Measurements from ENCODE around the gene NR1D2. TPM values are rescaled to one million over a fixed set of nuclear protein-coding genes. Genes with fewer than 3 reads are reported as not detected.

Gene NR1D2
- total and polyA plus RNA-seq, 2 donors = 8.2 to 12.7 TPM

DNA sequence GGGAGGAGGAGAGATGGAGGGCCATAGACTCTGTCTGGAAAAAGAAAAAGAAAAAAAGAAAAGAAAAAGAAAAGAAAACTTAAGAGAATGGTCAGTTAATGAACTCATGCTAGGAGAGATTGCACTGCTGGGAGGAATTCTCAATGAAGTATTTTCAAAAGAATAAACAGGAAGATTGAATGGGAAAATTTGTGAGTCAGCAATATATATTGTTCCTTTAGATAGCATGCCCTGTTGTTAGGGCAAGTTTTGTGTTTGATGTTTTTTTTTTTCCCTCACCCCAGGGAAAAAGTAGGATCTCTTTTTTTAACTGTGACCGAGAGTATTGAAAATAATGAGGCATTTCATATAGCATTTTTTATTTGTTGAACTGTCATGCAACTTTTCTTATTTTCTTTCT, 7.8 kb upstream of the NR1D2 start:
- no peak overlapping the region for H3K4me3 ChIP-seq (ENCODE audit: low read length in 2 of 2)
- WGBS = 96% methylated on average over 1 of the region's 1 CpG
- no peaks in the 10 kb centered on the region for H3K9me3 ChIP-seq (ENCODE audit: control insufficient read depth in 2 of 2, insufficient read depth in 1 of 2, low read length in 1 of 2)
- no peaks in the 10 kb centered on the region for H3K4me1 ChIP-seq (ENCODE audit: control insufficient read depth in 2 of 2, insufficient read depth in 2 of 2, low read length in 2 of 2)
- H3K27ac ChIP-seq (ENCODE audit: low read depth in 1 of 2, low read length in 1 of 2) = no peak overlapping the region
- DNase-seq (ENCODE audit: low read depth in 6 of 9, low spot score in 9 of 9) = no peak
- no peaks in the 10 kb centered on the region for H3K27me3 ChIP-seq (ENCODE audit: control insufficient read depth in 2 of 2, insufficient read depth in 1 of 2, low read length in 1 of 2)
- no peaks in the 10 kb centered on the region for H3K36me3 ChIP-seq (ENCODE audit: control insufficient read depth in 2 of 2, insufficient read depth in 2 of 2, low read length in 1 of 2)

DNA sequence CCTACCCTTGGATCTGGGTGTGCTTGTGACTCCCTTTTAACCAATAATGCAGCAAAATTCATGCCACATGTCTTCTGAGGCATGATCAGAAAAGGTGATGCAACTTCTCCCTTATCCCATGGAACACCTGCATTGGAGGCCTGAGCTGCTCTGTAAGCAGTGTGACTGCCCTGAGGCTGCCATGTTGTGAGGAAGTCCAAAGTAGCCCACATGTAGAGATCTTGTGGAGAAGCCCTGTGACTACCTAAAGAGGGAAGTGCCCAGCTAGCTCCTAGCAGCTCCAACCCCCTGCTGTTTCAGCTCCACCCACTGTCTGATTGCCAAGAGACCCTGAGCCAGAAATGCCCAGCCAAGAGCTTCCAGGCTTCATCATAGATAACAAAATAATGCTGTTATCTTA, 6.4 kb upstream of the NR1D2 start:
- Histone ChIP-seq H3K4me3 (ENCODE audit: low read length in 2 of 2) (no peak overlapping the region), H3K4me1 (ENCODE audit: control insufficient read depth in 2 of 2, insufficient read depth in 2 of 2, low read length in 2 of 2) (no peaks in the 10 kb centered on the region)
- DNase-seq (ENCODE audit: low read depth in 6 of 9, low spot score in 9 of 9) = no peak

DNA sequence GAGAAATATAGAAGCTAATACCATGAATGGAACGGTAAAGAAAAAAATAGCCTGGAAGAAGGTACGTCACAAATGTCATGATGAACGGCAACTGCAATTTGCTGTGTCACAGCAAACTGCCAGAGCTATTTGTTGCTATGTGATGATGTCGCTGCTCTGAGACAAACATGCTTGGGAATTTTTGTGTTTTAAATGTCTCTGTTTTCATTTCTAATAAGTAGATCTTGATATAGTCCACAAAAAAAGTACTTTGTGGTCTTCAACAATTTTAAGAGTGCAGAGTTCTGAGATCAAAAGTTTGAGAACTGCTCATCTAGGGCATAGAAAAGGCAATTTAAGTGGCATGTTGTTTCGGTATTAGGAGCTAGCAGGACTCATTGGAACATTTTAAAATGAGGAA, 4.3 kb upstream of the NR1D2 start:
- Histone ChIP-seq H3K27ac (ENCODE audit: low read depth in 1 of 2, low read length in 1 of 2) (no peak overlapping the region), H3K36me3 (ENCODE audit: control insufficient read depth in 2 of 2, insufficient read depth in 2 of 2, low read length in 1 of 2) (no peaks in the 10 kb centered on the region), H3K4me3 (ENCODE audit: low read length in 2 of 2) (no peak overlapping the region), H3K27me3 (ENCODE audit: control insufficient read depth in 2 of 2, insufficient read depth in 1 of 2, low read length in 1 of 2) (peaks cover 12 to 17% of the 10 kb centered on the region in 2 donors), H3K9me3 (ENCODE audit: control insufficient read depth in 2 of 2, insufficient read depth in 1 of 2, low read length in 1 of 2) (no peaks in the 10 kb centered on the region), H3K4me1 (ENCODE audit: control insufficient read depth in 2 of 2, insufficient read depth in 2 of 2, low read length in 2 of 2) (peaks cover 0 to 6% of the 10 kb centered on the region in 2 donors)
- DNase-seq (ENCODE audit: low read depth in 6 of 9, low spot score in 9 of 9) = no peak
- 93% methylated on average over 5 of the region's 5 CpGs for WGBS

More for the DNA sequence above, 6.4 kb upstream of the NR1D2 start:
- H3K27me3 ChIP-seq (ENCODE audit: control insufficient read depth in 2 of 2, insufficient read depth in 1 of 2, low read length in 1 of 2) = peaks cover 3 to 7% of the 10 kb centered on the region in 2 donors
- H3K9me3 ChIP-seq (ENCODE audit: control insufficient read depth in 2 of 2, insufficient read depth in 1 of 2, low read length in 1 of 2) = no peaks in the 10 kb centered on the region
- no peak overlapping the region for H3K27ac ChIP-seq (ENCODE audit: low read depth in 1 of 2, low read length in 1 of 2)
- no peaks in the 10 kb centered on the region for H3K36me3 ChIP-seq (ENCODE audit: control insufficient read depth in 2 of 2, insufficient read depth in 2 of 2, low read length in 1 of 2)

DNA sequence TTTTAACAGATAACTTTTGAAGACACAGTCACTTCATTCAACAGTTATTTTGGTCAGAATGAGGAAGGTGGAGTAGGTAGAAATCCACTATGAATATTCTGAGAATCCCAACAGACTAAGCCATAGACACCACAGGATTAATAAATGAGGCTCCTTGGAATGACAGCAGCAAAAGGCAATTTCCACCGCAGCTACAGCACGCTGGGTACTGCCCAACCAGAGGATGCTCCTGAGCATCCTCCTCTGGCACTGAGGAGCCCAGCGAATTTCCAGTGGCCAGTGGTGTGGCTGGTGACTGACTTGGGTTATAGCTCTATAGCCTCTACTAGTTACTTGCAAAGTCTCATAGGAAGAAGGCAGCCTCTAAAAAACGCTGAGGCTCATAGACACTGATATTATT, 3.6 kb upstream of the NR1D2 start:
- DNase-seq (ENCODE audit: low read depth in 6 of 9, low spot score in 9 of 9) = no peak
- Histone ChIP-seq H3K9me3 (ENCODE audit: control insufficient read depth in 2 of 2, insufficient read depth in 1 of 2, low read length in 1 of 2) (no peaks in the 10 kb centered on the region), H3K36me3 (ENCODE audit: control insufficient read depth in 2 of 2, insufficient read depth in 2 of 2, low read length in 1 of 2) (no peaks in the 10 kb centered on the region), H3K4me1 (ENCODE audit: control insufficient read depth in 2 of 2, insufficient read depth in 2 of 2, low read length in 2 of 2) (peaks cover 0 to 9% of the 10 kb centered on the region in 2 donors), H3K27me3 (ENCODE audit: control insufficient read depth in 2 of 2, insufficient read depth in 1 of 2, low read length in 1 of 2) (peaks cover 12 to 19% of the 10 kb centered on the region in 2 donors), H3K4me3 (ENCODE audit: low read length in 2 of 2) (no peak overlapping the region), H3K27ac (ENCODE audit: low read depth in 1 of 2, low read length in 1 of 2) (no peak overlapping the region)
- 97% methylated on average over 4 of the region's 4 CpGs for WGBS

DNA sequence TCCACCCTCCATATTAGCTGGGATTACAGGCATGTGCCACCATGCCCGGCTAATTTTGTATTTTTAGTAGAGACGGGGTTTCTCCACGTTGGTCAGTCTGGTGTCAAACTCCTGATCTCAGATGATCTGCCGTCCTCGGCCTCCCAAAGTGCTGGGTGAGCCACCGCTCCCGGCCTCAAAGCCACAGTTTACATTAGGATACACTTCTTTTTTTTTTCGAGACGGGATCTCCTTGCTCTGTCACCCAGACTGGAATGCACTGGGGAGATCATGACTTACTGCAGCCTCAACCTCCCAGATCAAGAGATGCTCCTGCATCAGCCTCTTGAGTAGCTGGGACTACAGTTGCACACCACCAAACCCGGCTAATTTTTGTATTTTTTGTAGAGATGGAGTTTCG, 2.5 kb upstream of the NR1D2 start:
- H3K9me3 ChIP-seq (ENCODE audit: control insufficient read depth in 2 of 2, insufficient read depth in 1 of 2, low read length in 1 of 2) = no peaks in the 10 kb centered on the region
- H3K4me3 ChIP-seq (ENCODE audit: low read length in 2 of 2) = no peak overlapping the region
- 96% methylated on average over 11 of the region's 11 CpGs for WGBS
- peaks cover 12 to 19% of the 10 kb centered on the region in 2 donors for H3K27me3 ChIP-seq (ENCODE audit: control insufficient read depth in 2 of 2, insufficient read depth in 1 of 2, low read length in 1 of 2)
- peaks cover 5 to 13% of the 10 kb centered on the region in 2 donors for H3K4me1 ChIP-seq (ENCODE audit: control insufficient read depth in 2 of 2, insufficient read depth in 2 of 2, low read length in 2 of 2)
- DNase-seq (ENCODE audit: low read depth in 6 of 9, low spot score in 9 of 9) = no peak
- no peaks in the 10 kb centered on the region for H3K36me3 ChIP-seq (ENCODE audit: control insufficient read depth in 2 of 2, insufficient read depth in 2 of 2, low read length in 1 of 2)
- H3K27ac ChIP-seq (ENCODE audit: low read depth in 1 of 2, low read length in 1 of 2) = no peak overlapping the region

DNA sequence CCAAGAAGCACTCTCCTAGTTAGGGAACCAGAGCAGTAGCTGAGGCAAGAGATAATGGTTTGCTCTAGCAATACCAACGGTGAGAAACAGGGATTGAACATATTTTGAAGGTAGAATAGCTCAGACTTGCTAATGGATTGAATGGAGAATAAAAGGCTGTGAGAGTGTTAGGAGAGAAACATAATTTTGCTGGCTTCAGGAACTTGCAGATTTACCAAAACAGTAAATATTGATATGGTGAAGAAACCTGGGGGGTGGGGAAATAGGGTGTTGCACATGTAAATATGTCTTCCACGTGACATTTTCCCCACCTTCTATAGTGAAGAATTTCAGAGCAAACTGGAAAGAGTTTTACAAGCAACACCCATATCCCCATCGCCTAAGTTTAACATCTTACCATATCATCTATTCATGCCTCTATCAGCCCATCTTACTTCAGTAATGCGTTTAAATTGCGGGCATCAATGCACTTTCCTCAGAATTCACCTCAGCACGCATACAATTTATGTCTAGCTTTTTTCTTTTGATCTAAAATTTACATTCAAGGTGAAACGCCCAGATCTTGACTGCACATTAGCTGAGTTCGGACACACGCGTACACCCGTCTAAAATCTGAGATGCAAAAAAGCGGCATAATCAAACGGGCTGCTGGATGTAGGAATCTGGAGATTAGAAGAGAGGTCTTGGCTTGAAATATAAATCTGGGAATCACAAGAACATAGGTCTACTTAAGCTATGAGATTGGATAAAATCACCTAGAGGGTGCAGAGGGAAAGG, 891 bp upstream of the NR1D2 start:
- Histone ChIP-seq H3K36me3 (ENCODE audit: control insufficient read depth in 2 of 2, insufficient read depth in 2 of 2, low read length in 1 of 2) (no peaks in the 10 kb centered on the region), H3K27ac (ENCODE audit: low read depth in 1 of 2, low read length in 1 of 2) (no peak overlapping the region), H3K4me1 (ENCODE audit: control insufficient read depth in 2 of 2, insufficient read depth in 2 of 2, low read length in 2 of 2) (peaks cover 5 to 13% of the 10 kb centered on the region in 2 donors), H3K4me3 (ENCODE audit: low read length in 2 of 2) (peak overlapping the region in 1 of 2 donors; percentile 89), H3K9me3 (ENCODE audit: control insufficient read depth in 2 of 2, insufficient read depth in 1 of 2, low read length in 1 of 2) (no peaks in the 10 kb centered on the region), H3K27me3 (ENCODE audit: control insufficient read depth in 2 of 2, insufficient read depth in 1 of 2, low read length in 1 of 2) (peaks cover 12 to 19% of the 10 kb centered on the region in 2 donors)
- WGBS = 20% methylated on average over 13 of the region's 13 CpGs
- DNase-seq (ENCODE audit: low read depth in 6 of 9, low spot score in 9 of 9) = peak in 2 of 9 donors; percentile 37 to 38

DNA sequence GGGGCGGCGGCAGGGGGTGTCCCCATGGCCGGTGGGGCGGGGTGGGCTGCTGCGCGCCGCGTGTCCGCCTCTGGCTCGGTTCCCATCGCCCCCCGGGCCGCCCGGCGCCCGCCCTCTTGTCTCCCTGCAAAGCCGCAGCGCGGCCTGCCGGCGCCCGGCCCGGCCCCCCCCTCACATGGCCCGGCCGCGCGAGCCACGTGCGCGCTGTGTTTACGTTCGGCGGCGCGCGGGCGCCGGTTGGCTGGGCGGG, 502 bp downstream of the NR1D2 start:
- H3K4me3 ChIP-seq (ENCODE audit: low read length in 2 of 2) = peak overlapping the region in 1 of 2 donors; percentile 89
- H3K9me3 ChIP-seq (ENCODE audit: control insufficient read depth in 2 of 2, insufficient read depth in 1 of 2, low read length in 1 of 2) = no peaks in the 10 kb centered on the region
- H3K4me1 ChIP-seq (ENCODE audit: control insufficient read depth in 2 of 2, insufficient read depth in 2 of 2, low read length in 2 of 2) = peaks cover 8 to 13% of the 10 kb centered on the region in 2 donors
- H3K27me3 ChIP-seq (ENCODE audit: control insufficient read depth in 2 of 2, insufficient read depth in 1 of 2, low read length in 1 of 2) = peaks cover 12 to 19% of the 10 kb centered on the region in 2 donors
- under 1% methylated on average over 38 of the region's 39 CpGs for WGBS
- no peaks in the 10 kb centered on the region for H3K36me3 ChIP-seq (ENCODE audit: control insufficient read depth in 2 of 2, insufficient read depth in 2 of 2, low read length in 1 of 2)
- DNase-seq (ENCODE audit: low read depth in 6 of 9, low spot score in 9 of 9) = no peak
- H3K27ac ChIP-seq (ENCODE audit: low read depth in 1 of 2, low read length in 1 of 2) = peak overlapping the region in 1 of 2 donors; percentile 87

DNA sequence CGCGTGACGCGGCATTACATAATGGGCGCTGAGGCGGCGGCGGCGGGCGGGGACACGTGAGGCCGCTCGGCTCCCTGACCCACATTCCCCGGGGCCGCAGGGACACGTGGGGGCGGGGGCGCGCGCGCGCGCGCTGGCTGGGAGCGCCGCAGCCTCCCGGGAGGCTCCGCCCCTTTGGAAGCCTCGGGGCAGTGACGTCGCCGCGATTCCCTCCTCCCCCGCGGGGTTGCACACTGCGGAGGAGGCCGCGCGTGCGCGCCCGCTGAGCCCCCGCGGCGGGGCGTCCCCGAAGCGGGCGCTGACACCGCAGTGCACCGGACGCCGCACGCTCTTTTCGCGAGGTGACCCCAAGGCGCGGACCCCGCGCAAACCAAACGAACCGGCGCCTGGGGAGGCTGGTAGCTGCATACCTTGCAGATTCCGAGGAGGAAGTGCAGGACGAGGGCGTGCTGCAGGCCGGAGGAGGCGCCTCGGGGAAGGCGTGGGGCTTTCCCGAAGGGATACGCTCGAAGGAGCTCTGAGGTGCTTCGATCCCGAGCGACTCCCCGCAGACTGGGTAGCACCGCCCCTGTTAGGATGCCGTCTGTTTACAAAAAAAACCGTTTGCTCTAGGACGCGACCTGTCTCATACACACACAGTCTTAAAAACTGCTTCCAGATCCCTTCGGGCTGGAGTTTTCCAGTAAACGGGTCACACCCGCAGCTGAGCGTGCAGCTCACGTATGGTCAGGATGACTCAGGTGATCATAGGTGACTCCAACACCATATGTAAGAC, 1.0 kb downstream of the NR1D2 start:
- peak overlapping the region; percentile 89 to 90 for H3K4me3 ChIP-seq (ENCODE audit: low read length in 2 of 2)
- WGBS = under 1% methylated on average over 87 of the region's 87 CpGs

DNA sequence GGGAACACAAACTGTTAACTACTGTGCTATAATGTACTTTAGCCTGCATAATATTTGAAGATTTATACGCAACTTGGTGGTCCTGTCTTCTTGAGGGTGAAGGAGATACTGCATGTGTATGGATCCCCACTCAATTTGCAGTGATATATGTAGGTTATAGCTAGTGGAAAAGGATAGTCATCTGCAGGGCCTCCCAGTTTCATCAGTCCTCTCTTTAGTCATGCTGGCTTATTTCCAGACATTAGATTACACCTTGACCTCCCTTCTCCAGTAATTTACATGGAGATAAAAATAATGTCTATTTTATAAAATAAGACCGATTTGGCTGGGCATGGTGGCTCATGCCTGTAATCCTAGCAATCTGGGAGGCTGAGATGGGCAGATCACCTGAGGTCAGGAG, 3.7 kb downstream of the NR1D2 start:
- Histone ChIP-seq H3K4me1 (ENCODE audit: control insufficient read depth in 2 of 2, insufficient read depth in 2 of 2, low read length in 2 of 2) (peaks cover 8 to 13% of the 10 kb centered on the region in 2 donors), H3K27ac (ENCODE audit: low read depth in 1 of 2, low read length in 1 of 2) (no peak overlapping the region), H3K27me3 (ENCODE audit: control insufficient read depth in 2 of 2, insufficient read depth in 1 of 2, low read length in 1 of 2) (peaks cover 9 to 12% of the 10 kb centered on the region in 2 donors), H3K9me3 (ENCODE audit: control insufficient read depth in 2 of 2, insufficient read depth in 1 of 2, low read length in 1 of 2) (no peaks in the 10 kb centered on the region), H3K4me3 (ENCODE audit: low read length in 2 of 2) (no peak overlapping the region), H3K36me3 (ENCODE audit: control insufficient read depth in 2 of 2, insufficient read depth in 2 of 2, low read length in 1 of 2) (no peaks in the 10 kb centered on the region)
- DNase-seq (ENCODE audit: low read depth in 6 of 9, low spot score in 9 of 9) = no peak
- 98% methylated on average over 2 of the region's 2 CpGs for WGBS

More for the DNA sequence above, 1.0 kb downstream of the NR1D2 start:
- Histone ChIP-seq H3K9me3 (ENCODE audit: control insufficient read depth in 2 of 2, insufficient read depth in 1 of 2, low read length in 1 of 2) (no peaks in the 10 kb centered on the region), H3K27me3 (ENCODE audit: control insufficient read depth in 2 of 2, insufficient read depth in 1 of 2, low read length in 1 of 2) (peaks cover 12 to 19% of the 10 kb centered on the region in 2 donors), H3K4me1 (ENCODE audit: control insufficient read depth in 2 of 2, insufficient read depth in 2 of 2, low read length in 2 of 2) (peaks cover 8 to 13% of the 10 kb centered on the region in 2 donors), H3K27ac (ENCODE audit: low read depth in 1 of 2, low read length in 1 of 2) (peak overlapping the region; percentile 81 to 88), H3K36me3 (ENCODE audit: control insufficient read depth in 2 of 2, insufficient read depth in 2 of 2, low read length in 1 of 2) (no peaks in the 10 kb centered on the region)
- peak; percentile 69 to 98 (median 95) for DNase-seq (ENCODE audit: low read depth in 6 of 9, low spot score in 9 of 9)
